ENCODE results near the gene SERP2. TPM values are rescaled to one million over a fixed set of nuclear protein-coding genes. Genes with fewer than 3 reads are reported as not detected.

Gene SERP2
- total and polyA plus RNA-seq, 10 of the 15 experiments (the other 5 are each of a cell fraction or from before 2014, with no cell fraction given) = not detected

GRCh38 chr13:44379885-44380284 is 6.3 kb downstream of the SERP2 start:
- H3K4me1 ChIP-seq (ENCODE audit: control insufficient read depth, insufficient read depth, low read length) = no peaks in the 10 kb centered on the region
- H3K79me2 ChIP-seq (ENCODE audit: control insufficient read depth, insufficient read depth, low read length) = no peaks in the 10 kb centered on the region
- H3K4me3 ChIP-seq = no peak overlapping the region
- CTCF ChIA-PET = no interaction called here
- H3K9me3 ChIP-seq (replicated peaks; ENCODE audit: control insufficient read depth, insufficient read depth, low read length) = no peaks in the 10 kb centered on the region
- no peak overlapping the region for H3K27ac ChIP-seq (ENCODE audit: control insufficient read depth, insufficient read depth)
- RAD21 ChIA-PET (ENCODE audit: unreplicated experiment) = no interaction called here
- FAIRE-seq (no peak), ATAC-seq (no peak), DNase-seq (ENCODE audit: low read depth, low spot score) (no peak)
- POLR2A ChIA-PET = no interaction called here
- H2AFZ ChIP-seq (ENCODE audit: control insufficient read depth, low read depth, low read length) = no peak overlapping the region
- no peaks in the 10 kb centered on the region for H3K36me3 ChIP-seq (ENCODE audit: control insufficient read depth in 2 of 2, insufficient read depth in 2 of 2, low read length in 1 of 2)
- BruUV-seq (replicated peaks) = no TSS peak
- H4K20me1 ChIP-seq (ENCODE audit: control insufficient read depth, insufficient read depth) = no peaks in the 10 kb centered on the region
- WGBS (ENCODE audit: insufficient coverage, insufficient replicate concordance, low lambda C conversion rate, missing lambda C conversion rate) = 0% methylated on average over 2 of the region's 2 CpGs
- no peak for TF ChIP-seq MTA2 (IDR thresholded peaks at IDR 0.05; ENCODE audit: low read depth)
- no peak for TF ChIP-seq NFYB (IDR thresholded peaks at IDR 0.05; ENCODE audit: insufficient read depth, low read depth, low read length)
- no peak for TF ChIP-seq HDAC2 (IDR thresholded peaks at IDR 0.05)
- TF ChIP-seq PML (IDR thresholded peaks at IDR 0.05; ENCODE audit: low read length) = no peak
- no peak for TF ChIP-seq CHD4 (IDR thresholded peaks at IDR 0.05)
- no peak for TF ChIP-seq RCOR1 (conservative IDR thresholded peaks at IDR 0.05; ENCODE audit: low read depth, low read length)
- H3K4me2 ChIP-seq (ENCODE audit: control insufficient read depth, insufficient read depth) = no peak overlapping the region
- no peak overlapping the region for H3K9ac ChIP-seq (ENCODE audit: control insufficient read depth, insufficient read depth, low read length)
- peaks cover 0 to 7% of the 10 kb centered on the region in 2 experiments; a peak in 1 of 4 replicates for H3K27me3 ChIP-seq (replicated peaks in 1 of 2; ENCODE audit: control insufficient read depth in 2 of 2, insufficient read depth in 2 of 2, low read length in 1 of 2)
- SMC1A ChIA-PET (ENCODE audit: uncharacterized antibody, unreplicated experiment) = no interaction called here
- intact Hi-C loops (cut with micrococcal nuclease; ENCODE audit: unreplicated experiment) (no loop called here), in situ Hi-C loops (cut with MboI) (no loop called here)

- no peaks in the 10 kb centered on the region for H3K4me1 ChIP-seq (ENCODE audit: control insufficient read depth, insufficient read depth, low read length)
- H3K9me3 ChIP-seq (replicated peaks; ENCODE audit: control insufficient read depth, insufficient read depth, low read length) = no peaks in the 10 kb centered on the region
- ChIA-PET CTCF (interaction anchor here (0.6 kb wide), 1 partner anchor 40 kb away, joined by 4 read pairs; no protein-coding TSS in a partner anchor), SMC1A (ENCODE audit: uncharacterized antibody, unreplicated experiment) (no interaction called here), RAD21 (ENCODE audit: unreplicated experiment) (no interaction called here), POLR2A (interaction anchor here (0.7 kb wide), 1 partner anchor 475 kb away, joined by 4 read pairs; no protein-coding TSS in a partner anchor)
- ATAC-seq (no peak), FAIRE-seq (no peak), DNase-seq (ENCODE audit: low read depth, low spot score) (no peak)
- no peaks in the 10 kb centered on the region for H4K20me1 ChIP-seq (ENCODE audit: control insufficient read depth, insufficient read depth)
- intact Hi-C loops (cut with micrococcal nuclease; ENCODE audit: unreplicated experiment) (no loop called here), in situ Hi-C loops (cut with MboI) (no loop called here)
- no peak overlapping the region for H2AFZ ChIP-seq (ENCODE audit: control insufficient read depth, low read depth, low read length)
- no peaks in the 10 kb centered on the region for H3K79me2 ChIP-seq (ENCODE audit: control insufficient read depth, insufficient read depth, low read length)
- 28% methylated on average over 3 of the region's 3 CpGs for WGBS (ENCODE audit: insufficient coverage, insufficient replicate concordance, low lambda C conversion rate, missing lambda C conversion rate)
- peaks cover 0 to under 1% of the 10 kb centered on the region in 2 experiments; a peak in 1 of 4 replicates for H3K27me3 ChIP-seq (replicated peaks in 1 of 2; ENCODE audit: control insufficient read depth in 2 of 2, insufficient read depth in 2 of 2, low read length in 1 of 2)
- no peak overlapping the region for H3K4me2 ChIP-seq (ENCODE audit: control insufficient read depth, insufficient read depth)
- H3K9ac ChIP-seq (ENCODE audit: control insufficient read depth, insufficient read depth, low read length) = no peak overlapping the region
- BruUV-seq (replicated peaks) = no TSS peak
- no peak overlapping the region for H3K27ac ChIP-seq (ENCODE audit: control insufficient read depth, insufficient read depth)
- no peaks in the 10 kb centered on the region for H3K36me3 ChIP-seq (ENCODE audit: control insufficient read depth in 2 of 2, insufficient read depth in 2 of 2, low read length in 1 of 2)
- H3K4me3 ChIP-seq = no peak overlapping the region
- TF ChIP-seq SUZ12 (IDR thresholded peaks at IDR 0.05; ENCODE audit: unreplicated experiment) (no peak), MEF2B (IDR thresholded peaks at IDR 0.05; ENCODE audit: partially characterized antibody, poor library complexity, severe bottlenecking) (no peak), MTA2 (IDR thresholded peaks at IDR 0.05; ENCODE audit: low read depth) (no peak), CUX1 (IDR thresholded peaks at IDR 0.05; ENCODE audit: insufficient replicate concordance, low read depth, low read length) (no peak), MYC (IDR thresholded peaks at IDR 0.05; ENCODE audit: insufficient read depth, insufficient read length, insufficient replicate concordance, low read length, severe bottlenecking) (no peak), CBFB (IDR thresholded peaks at IDR 0.05; ENCODE audit: low read depth) (no peak), ASH2L (IDR thresholded peaks at IDR 0.05; ENCODE audit: borderline replicate concordance, low read depth) (no peak), JUND (IDR thresholded peaks at IDR 0.05; ENCODE audit: low read depth, low read length) (no peak)
Measured at GRCh38 chr13:44380404-44381165, 7.0 kb downstream of the SERP2 start.

Measured in GM12878 (cell line).